Cardiac ventricle fibroblast (primary cell): ENCODE measurements around the gene GOLGA6L25. TPM values are rescaled to one million over a fixed set of nuclear protein-coding genes. Genes with fewer than 3 reads are reported as not detected.

Source experiments
- total RNA-seq: library from RNA; depleted of rRNA; stranded (reverse); fragments of >200 nt; gene quantifications from 2 replicates; pipeline ENCODE4 v1.2.3, GENCODE V29; 2015

Gene GOLGA6L25
- total RNA-seq = not detected in 2 replicates

DNA sequence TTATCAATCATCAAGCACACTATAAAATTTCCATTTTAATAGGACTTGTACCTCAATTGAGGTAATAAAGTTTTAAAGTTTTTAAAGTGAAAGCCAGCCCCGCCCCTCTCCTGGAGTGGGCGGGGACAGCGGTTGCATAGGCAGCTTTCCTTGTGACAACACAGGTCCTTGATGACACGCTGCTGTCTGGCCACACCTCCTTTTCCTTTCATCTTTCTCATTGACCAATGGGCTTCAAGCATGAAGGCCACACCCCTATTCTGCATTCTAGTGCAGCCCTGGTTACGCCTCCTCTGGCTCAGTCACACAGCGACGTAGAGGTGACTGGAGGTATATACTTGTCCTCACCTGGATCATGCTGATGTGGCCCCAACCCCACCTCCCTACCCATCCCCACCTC, at the start of gene GOLGA6L25:
TSS of gene GOLGA6L25 (plus strand) at position 301 of the 400 bp plus-strand sequence. CDS start at position 362, 61 bp downstream.

GRCh38 chr15:28532954-28533353, 20.4 kb upstream of the GOLGA6L25 start, which contains the start of gene GOLGA8G:
Gene GOLGA8G (minus strand): TSS chr15:28532971. CDS start chr15:28532909, 62 bp downstream.

Other genes with a start within 250 kb of the GOLGA6L25 start
- gene HERC2, start 231.4 kb upstream of the GOLGA6L25 start, total RNA-seq = 33.6 and 36.1 TPM in 2 replicates
- gene GOLGA6L24, start 195.5 kb upstream of the GOLGA6L25 start, total RNA-seq = not detected in 2 replicates
- not detected in 2 replicates for gene GOLGA8F, start 174.9 kb upstream of the GOLGA6L25 start, total RNA-seq
- not detected in 2 replicates for gene GOLGA8G, start 20.6 kb upstream of the GOLGA6L25 start, total RNA-seq
- 0.34 and 1.2 TPM in 2 replicates for gene GOLGA8M, start 158.9 kb downstream of the GOLGA6L25 start, total RNA-seq